Fibroblast of skin of abdomen (primary cell): ENCODE data around the gene MYO1H.

Experiments used
- DNase-seq: peaks from one replicate; pipeline ENCODE4 v3.0.0-alpha.2; 2013

Gene MYO1H

GRCh38 chr12:109475121-109475520 lies 127.4 kb downstream of the MYO1H start:
- no peak for DNase-seq

- peak; percentile 30 for DNase-seq
Observed at GRCh38 chr12:109475993-109476806, 128.5 kb downstream of the MYO1H start.

DNA sequence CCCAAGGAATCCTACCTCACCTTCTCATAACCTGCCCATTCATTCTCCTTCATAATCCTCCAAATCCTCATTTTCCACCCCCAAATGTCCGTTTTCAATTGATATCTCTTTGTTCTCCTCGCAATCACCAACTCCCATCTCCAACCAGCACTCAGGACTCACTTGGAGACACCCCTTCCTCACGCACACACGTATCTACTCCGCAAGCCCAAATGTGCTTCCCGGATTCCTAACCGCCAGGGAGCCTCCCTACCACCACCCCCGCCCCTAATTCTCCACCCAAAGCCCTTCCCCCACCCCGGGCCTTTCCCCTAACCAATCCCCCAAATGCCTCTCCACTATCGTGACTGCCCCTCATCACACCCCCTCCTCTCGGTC lies 129.1 kb downstream of the MYO1H start:
- no peak for DNase-seq

DNA sequence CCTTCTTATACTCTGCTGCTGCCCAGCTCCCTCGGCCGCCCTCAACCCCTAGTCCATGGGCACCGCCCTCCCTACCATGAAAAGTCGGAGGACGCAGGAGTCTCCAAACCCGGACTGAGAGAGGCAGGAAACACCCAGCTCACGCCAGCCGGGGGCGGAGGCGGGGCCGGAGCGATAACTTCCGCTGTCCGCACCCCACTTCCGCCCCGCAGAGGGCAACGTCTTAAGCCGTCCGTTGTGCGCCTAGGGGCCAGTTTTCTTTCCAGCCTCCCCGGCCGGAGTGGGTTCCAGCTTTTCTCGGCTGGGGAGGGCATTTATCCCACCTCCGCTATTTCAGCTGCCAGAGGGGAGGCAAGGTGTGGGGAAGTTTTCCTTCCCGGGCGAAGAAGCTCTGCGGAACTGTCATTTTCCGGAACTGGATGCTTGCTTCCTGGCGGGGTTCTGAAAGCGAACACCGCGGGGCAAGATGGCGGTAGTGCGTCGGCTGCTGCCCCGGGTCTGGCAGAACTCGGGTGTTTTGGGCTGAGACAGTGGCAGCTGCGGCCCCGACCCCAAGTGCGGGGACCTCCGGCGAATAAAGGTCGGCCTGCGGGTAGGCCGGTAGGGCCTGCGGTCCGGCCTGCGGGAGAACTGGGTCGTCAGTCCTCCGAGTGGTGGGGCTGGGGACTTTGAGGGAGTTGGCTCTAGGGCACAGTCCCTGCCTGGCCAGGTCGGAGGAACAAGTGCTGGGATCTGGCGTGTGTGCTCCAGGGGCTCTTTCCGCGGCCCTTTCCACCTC lies 129.7 kb downstream of the MYO1H start, which contains the start of the genes KCTD10 and UBE3B:
KCTD10 (minus strand) TSS at position 116 of the 778 bp plus-strand sequence; CDS start at position 78, 38 bp downstream.
UBE3B (plus strand) TSS at position 450 of the 778 bp plus-strand sequence. CDS start 5,918 bp downstream, outside the sequence.
- peak; percentile 89 for DNase-seq

GRCh38 chr12:109477963-109478315 lies 130.2 kb downstream of the MYO1H start:
- no peak for DNase-seq

- DNase-seq: no peak
Observed at GRCh38 chr12:109479761-109480160, 132.1 kb downstream of the MYO1H start.

DNA sequence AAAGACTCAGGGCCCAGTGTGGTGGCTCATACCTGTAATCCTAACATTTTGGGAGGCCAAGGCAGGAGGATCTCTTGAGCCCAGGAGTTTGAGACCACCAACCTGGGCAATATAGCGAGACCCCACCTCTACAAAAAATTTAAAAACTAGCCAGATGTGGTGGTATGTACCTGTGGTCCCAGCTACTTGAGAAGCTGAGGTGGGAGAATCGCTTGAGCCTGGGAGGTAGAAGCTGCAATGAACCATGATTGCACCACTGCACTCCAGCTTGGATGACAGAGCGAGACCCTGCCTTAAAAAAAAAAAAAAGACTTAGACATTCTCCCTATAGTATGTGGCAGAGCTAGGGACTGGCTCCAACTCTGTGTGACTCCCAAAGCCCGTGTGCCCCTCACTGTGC lies 132.7 kb downstream of the MYO1H start:
- DNase-seq: no peak

GRCh38 chr12:109481863-109482262 lies 134.2 kb downstream of the MYO1H start:
- DNase-seq: no peak

GRCh38 chr12:109482491-109482890 lies 134.8 kb downstream of the MYO1H start:
- DNase-seq: no peak

DNA sequence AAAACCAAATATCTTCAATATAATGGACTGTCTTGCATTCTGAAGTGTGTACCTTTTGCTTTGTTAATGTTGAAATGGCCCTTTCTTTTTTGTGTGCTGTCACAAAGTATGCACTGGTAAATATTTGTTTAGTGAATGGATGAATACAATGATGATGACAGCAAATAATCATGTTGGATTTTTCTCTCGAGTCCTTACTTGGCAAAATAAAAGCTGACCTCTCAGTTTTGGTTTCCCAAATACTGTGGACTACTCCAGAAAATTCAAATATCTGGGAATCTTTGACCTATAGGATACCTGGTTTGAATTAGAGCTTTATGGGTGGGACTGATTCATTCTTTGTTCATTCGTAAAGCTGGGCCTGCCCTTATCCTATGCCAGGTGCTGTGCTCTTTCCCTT lies 135.2 kb downstream of the MYO1H start:
- no peak for DNase-seq

DNA sequence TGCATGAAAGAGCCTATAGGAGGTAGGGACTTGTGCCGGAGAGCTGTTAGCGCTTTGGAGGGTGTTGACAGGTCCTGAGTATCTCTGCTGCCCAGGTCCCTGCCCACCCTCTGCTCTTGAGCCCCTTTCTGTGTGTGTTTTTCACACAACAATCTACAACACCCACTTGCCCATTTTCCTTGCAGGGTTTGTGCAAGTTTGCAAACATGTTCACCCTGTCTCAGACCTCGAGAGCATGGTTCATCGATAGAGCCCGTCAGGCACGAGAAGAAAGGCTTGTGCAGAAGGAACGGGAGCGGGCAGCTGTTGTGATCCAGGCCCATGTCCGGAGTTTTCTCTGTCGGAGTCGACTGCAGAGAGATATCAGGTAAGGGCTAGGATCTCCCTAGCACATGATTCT lies 135.6 kb downstream of the MYO1H start:
- DNase-seq: no peak

GRCh38 chr12:109485201-109485600 lies 137.5 kb downstream of the MYO1H start:
- DNase-seq: no peak

GRCh38 chr12:109487181-109488050 lies 139.7 kb downstream of the MYO1H start:
- no peak for DNase-seq

DNA sequence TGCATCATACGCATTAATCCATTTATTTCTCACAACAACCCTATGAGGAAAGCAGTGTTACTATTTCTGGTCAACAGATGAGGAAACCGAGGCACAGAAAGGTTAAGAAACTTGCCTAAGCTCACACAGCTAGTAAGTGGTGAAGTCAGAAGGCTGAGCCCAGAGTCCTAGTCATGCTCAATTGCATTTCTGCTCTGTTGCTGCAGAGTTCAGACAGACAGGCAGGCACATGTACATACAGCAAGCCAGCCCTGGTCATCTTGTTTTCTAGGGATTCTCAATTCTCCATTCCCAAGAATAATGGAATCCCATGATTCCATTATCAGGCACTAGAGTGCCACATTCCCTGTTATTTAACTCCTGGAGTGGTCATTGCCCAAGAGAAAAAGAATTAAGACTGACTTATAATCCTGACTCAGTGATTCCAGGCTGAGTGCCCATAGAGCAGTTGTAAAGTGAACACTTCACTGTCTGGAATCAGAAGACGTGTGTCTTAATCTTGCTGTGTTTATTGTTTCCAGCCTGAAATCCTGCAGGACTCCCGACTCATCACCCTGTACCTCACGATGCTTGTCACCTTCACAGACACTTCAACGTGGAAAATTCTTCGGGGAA lies 140.5 kb downstream of the MYO1H start:
- no peak for DNase-seq

GRCh38 chr12:109489016-109489954 lies 141.6 kb downstream of the MYO1H start:
- DNase-seq: no peak

- no peak for DNase-seq
Observed at GRCh38 chr12:109489955-109490565, 142.4 kb downstream of the MYO1H start.

DNA sequence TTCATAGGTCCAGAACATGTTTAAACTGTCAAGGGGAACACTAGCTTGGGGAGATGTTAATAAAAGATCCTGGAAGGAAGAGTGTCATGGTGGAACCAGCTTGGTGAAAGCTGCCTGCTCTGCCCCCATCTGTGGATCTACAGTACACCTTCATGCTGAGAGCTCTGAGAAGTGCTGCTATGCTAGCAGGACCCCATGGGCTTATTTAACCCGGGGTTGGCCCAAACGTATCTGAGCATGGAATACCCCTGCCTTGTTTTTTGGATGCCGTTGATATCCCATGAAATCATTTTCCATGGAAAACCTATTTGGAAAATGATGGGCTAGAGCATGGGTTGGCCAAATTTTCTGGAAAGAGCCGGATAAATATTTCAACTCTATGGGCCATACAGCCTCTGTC lies 144.0 kb downstream of the MYO1H start:
- no peak for DNase-seq

DNA sequence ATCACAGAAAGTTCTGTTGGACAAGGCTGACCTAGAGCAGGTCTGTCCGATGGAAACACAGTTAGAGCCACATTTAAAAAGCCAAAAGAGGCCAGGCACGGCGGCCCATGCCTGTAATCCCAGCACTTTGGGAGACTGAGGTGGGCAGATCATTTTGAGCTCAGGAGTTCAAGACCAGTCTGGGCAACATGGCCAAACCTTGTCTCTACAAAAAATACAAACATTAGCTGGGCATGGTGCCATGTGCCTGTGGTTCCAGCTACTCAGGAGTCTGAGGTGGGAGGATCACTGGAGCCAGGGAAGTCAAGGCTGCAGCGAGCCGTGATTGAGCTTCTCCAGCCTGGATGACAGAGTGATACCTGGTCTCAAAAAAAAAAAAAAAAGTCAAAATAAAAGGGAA lies 144.7 kb downstream of the MYO1H start:
- no peak for DNase-seq

- DNase-seq: no peak
Observed at GRCh38 chr12:109493090-109493489, 145.4 kb downstream of the MYO1H start.

- DNase-seq: no peak
Observed at GRCh38 chr12:109493938-109494337, 146.2 kb downstream of the MYO1H start.
